ENCODE results near the gene NOA1. TPM values are rescaled to one million over a fixed set of nuclear protein-coding genes. Genes with fewer than 3 reads are reported as not detected.

The NOA1 gene
- total and polyA plus RNA-seq, 2 of the 8 experiments (the other 6 are each of a cell fraction or from before 2014, with no cell fraction given): 24.3 to 28.1 TPM

DNA sequence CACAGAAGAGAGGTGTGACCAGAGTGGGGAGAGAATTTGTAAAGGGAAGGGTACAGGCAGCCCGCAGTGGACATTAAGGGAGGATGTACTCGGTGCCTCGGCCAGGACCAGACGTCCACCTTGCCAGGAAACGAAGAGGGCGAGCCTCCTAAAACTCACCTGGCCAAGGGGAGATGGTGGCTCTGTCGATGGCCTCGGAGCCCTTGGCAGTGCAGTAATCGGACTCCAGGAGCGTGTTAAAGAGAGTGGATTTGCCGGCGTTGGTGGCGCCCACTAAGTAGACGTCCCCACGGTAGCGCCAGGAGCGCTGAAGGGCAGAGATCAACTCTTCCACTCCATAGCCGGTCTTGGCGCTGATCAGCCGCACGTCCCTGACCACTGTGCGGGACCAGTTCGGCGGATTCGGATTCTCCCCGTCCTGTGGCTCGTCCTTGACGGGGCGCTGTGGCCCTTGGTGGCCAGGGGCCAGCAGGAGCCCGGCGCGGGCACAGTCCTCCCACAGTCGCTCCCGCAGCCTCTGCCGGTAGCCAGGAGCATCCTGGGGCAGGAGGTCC, 1.0 kb downstream of the NOA1 start:
- CTCF ChIA-PET (ENCODE audit: partially characterized antibody): interaction anchor here (1.0 to 1.3 kb wide), 3 partner anchors 15 to 59 kb away, joined by 3 to 7 read pairs (median 5); no protein-coding TSS in a partner anchor

More for the DNA sequence above, 1.0 kb downstream of the NOA1 start:
- no peak overlapping the region for H4K91ac ChIP-seq (replicated peaks; ENCODE audit: insufficient read length, low read length)
- 10% methylated on average over 35 of the region's 35 CpGs; no CpG with 5 or more reads in 1 of the 2 experiments for WGBS, 2 experiments (ENCODE audit: extremely low coverage in 1 of 2, insufficient coverage in 1 of 2, insufficient read length in 1 of 2, insufficient replicate concordance in 2 of 2, low coverage in 1 of 2, low lambda C conversion rate in 2 of 2, missing lambda C conversion rate in 1 of 2)
- H3K9me3 ChIP-seq (ENCODE audit: insufficient read depth in 2 of 2, low read depth in 1 of 2, low read length in 1 of 2): no peaks in the 10 kb centered on the region
- no peak overlapping the region for H2BK12ac ChIP-seq (ENCODE audit: low read depth, low read length)
- H3K23ac ChIP-seq (ENCODE audit: insufficient read length): no peak overlapping the region
- peak overlapping the region; percentile 94 to 96 for H3K4me2 ChIP-seq (ENCODE audit: insufficient read depth in 1 of 2, low read depth in 2 of 2, low read length in 2 of 2)
- H3K4me3 ChIP-seq (ENCODE audit: extremely low read depth in 1 of 4, insufficient read depth in 2 of 4, low read depth in 3 of 4, low read length in 4 of 4): peak overlapping the region; percentile 85 to 92 (median 90)
- no peak overlapping the region for H3K14ac ChIP-seq (ENCODE audit: insufficient read length)
- no peak overlapping the region for H4K5ac ChIP-seq (ENCODE audit: insufficient read length, low read depth, low read length)
- no peak overlapping the region; the same call in 1 of the 2 replicates for H2AFZ ChIP-seq (ENCODE audit: low read length)
- H3K9ac ChIP-seq (replicated peaks in 1 of 4; ENCODE audit: extremely low read depth in 1 of 4, low read depth in 3 of 4, low read length in 3 of 4): peak overlapping the region; percentile 67 to 72 (median 70)
- no peak overlapping the region for H3K27ac ChIP-seq (ENCODE audit: low read depth, low read length)
- H2BK5ac ChIP-seq (ENCODE audit: low read depth, low read length): no peak overlapping the region
- FAIRE-seq (no peak), DNase-seq (ENCODE audit: low read depth in 1 of 2, low spot score in 2 of 2) (no peak)
- POLR2A ChIA-PET (ENCODE audit: partially characterized antibody): interaction anchor here (2.4 to 4.6 kb wide), 3 partner anchors 15 to 540 kb away, joined by 15 to 55 read pairs (median 40); partner anchors contain the start of genes PAICS, PPAT and REST
- no peak overlapping the region for H2BK120ac ChIP-seq (replicated peaks; ENCODE audit: low read depth, low read length)
- peak overlapping the region; percentile 19; the same call in 1 of the 2 replicates for H4K8ac ChIP-seq (ENCODE audit: extremely low read depth, insufficient read depth, low read length)
- H4K20me1 ChIP-seq (replicated peaks in 1 of 2; ENCODE audit: control insufficient read depth in 1 of 2, insufficient read depth in 2 of 2, low read length in 2 of 2): peaks cover 7 to 8% of the 10 kb centered on the region in 2 experiments
- peaks cover 18% of the 10 kb centered on the region for H3K23me2 ChIP-seq (ENCODE audit: low read depth, low read length)
- H2BK20ac ChIP-seq (ENCODE audit: low read length): no peak overlapping the region
- no peaks in the 10 kb centered on the region; a peak in 1 of 7 replicates for H3K27me3 ChIP-seq (replicated peaks in 1 of 4; ENCODE audit: control insufficient read depth in 3 of 4, extremely low read depth in 1 of 4, insufficient read depth in 3 of 4, low read length in 3 of 4)
- no peak overlapping the region for H2BK15ac ChIP-seq (ENCODE audit: low read length)
- peaks cover 7% of the 10 kb centered on the region for H3K79me1 ChIP-seq (ENCODE audit: low read depth, low read length)
- H3K79me2 ChIP-seq (ENCODE audit: control insufficient read depth in 1 of 2, insufficient read depth in 2 of 2, low read length in 2 of 2): peaks cover 32 to 54% of the 10 kb centered on the region in 2 experiments
- H2AK5ac ChIP-seq (ENCODE audit: low read depth, low read length): no peak overlapping the region
- TF ChIP-seq HDAC2 (IDR thresholded peaks at IDR 0.05; ENCODE audit: borderline replicate concordance in 1 of 2, low read depth in 2 of 2, low read length in 2 of 2) (no peak), CHD1 (IDR thresholded peaks at IDR 0.05; ENCODE audit: low read depth, low read length) (no peak), EZH2 (IDR thresholded peaks at IDR 0.05; ENCODE audit: low read depth, low read length, severe bottlenecking) (no peak)
- TF ChIP-seq, protein P1, sequence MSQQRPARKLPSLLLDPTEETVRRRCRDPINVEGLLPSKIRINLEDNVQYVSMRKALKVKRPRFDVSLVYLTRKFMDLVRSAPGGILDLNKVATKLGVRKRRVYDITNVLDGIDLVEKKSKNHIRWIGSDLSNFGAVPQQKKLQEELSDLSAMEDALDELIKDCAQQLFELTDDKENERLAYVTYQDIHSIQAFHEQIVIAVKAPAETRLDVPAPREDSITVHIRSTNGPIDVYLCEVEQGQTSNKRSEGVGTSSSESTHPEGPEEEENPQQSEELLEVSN (IDR thresholded peaks at IDR 0.05): no peak
- no peak overlapping the region for H3K18ac ChIP-seq (ENCODE audit: extremely low read depth, low read length)
- no peak overlapping the region for H3K4ac ChIP-seq (replicated peaks; ENCODE audit: insufficient read length, low read depth, low read length)
- H3K4me1 ChIP-seq (replicated peaks in 1 of 4; ENCODE audit: control insufficient read depth in 3 of 4, insufficient read depth in 4 of 4, low read length in 3 of 4): peaks cover 0 to 4% (median 0%) of the 10 kb centered on the region in 4 experiments; a peak in 3 of 7 replicates
- H3K56ac ChIP-seq (replicated peaks; ENCODE audit: insufficient read length, low read depth, low read length): no peak overlapping the region
- peaks cover 8 to 25% (median 16%) of the 10 kb centered on the region in 4 experiments; a peak in 6 of 8 replicates for H3K36me3 ChIP-seq (ENCODE audit: control insufficient read depth in 2 of 4, insufficient read depth in 4 of 4, low read length in 3 of 4)

Data from H1 (cell line).